ENCODE results near the gene ZNHIT3.

ZNHIT3 gene

DNA sequence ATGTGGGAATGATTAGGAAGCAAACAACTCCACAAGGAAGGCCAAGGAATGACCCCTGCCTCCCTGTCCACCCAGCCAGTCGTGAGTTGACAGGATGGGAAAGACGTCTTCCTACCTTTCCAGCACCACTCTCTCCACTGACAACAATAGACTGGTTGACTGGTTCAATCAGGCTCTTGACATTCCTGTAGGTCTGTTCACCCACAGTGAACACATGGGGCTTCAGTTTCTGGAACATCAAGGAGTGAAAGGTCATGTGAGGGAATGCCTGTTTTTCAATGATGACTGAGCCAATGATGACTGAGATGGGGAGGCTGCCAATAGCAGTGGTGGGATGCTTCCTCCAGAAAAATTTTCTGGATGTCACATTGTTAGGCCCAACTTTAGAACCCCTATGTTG, 38.6 kb downstream of the ZNHIT3 start:
- peaks cover 51% of the 10 kb centered on the region; the same call in 1 of the 2 replicates for H3K36me3 ChIP-seq (ENCODE audit: insufficient read depth, low read length)

DNA sequence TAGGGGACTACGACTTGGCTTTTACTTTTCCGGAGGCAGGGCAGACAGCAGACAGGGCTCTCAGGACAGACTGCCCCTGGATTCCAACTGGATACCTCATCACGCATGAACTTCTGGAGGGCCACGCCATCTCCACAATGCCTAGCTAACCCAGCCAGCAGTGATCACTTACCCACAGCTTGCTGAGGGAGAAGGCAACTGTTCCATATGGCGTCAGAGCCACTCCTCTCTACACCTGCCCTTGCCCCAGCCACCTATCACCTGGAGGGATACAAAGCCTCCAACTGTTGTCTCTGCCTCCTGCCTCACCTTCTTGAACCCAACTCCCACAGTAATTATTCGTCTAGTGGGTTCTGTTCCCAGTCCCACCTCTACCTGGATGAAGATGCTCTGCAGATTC, 39.4 kb downstream of the ZNHIT3 start:
- Histone ChIP-seq H3K36me3 (ENCODE audit: insufficient read depth, low read length) (peaks cover 43% of the 10 kb centered on the region; the same call in 1 of the 2 replicates), H3K9ac (ENCODE audit: low read depth, low read length, poor library complexity, severe bottlenecking) (no peak overlapping the region)

More for the DNA sequence above, 38.6 kb downstream of the ZNHIT3 start:
- Histone ChIP-seq H3K9me2 (replicated peaks; ENCODE audit: low read depth, low read length) (no peaks in the 10 kb centered on the region), H3K4me3 (ENCODE audit: low read length, poor library complexity, severe bottlenecking) (no peak overlapping the region), H3K4me2 (ENCODE audit: low read depth, low read length, poor library complexity, severe bottlenecking) (no peak overlapping the region), H3K79me2 (ENCODE audit: insufficient read depth, low read length) (0 out of 2 replicates have a peak, but pooled peaks cover 4% of the 10 kb centered on the region), H3K9ac (ENCODE audit: low read depth, low read length, poor library complexity, severe bottlenecking) (no peak overlapping the region), H2AFZ (ENCODE audit: low read length) (no peak overlapping the region), H3F3A (ENCODE audit: low read depth) (no peaks in the 10 kb centered on the region), H3K27me3 (ENCODE audit: insufficient read depth, low read length, poor library complexity, severe bottlenecking) (no peaks in the 10 kb centered on the region), H4K20me1 (ENCODE audit: insufficient read depth, low read length, poor library complexity, severe bottlenecking) (peaks cover 12% of the 10 kb centered on the region), H3K9me3 (ENCODE audit: insufficient read depth, low read depth, low read length) (no peaks in the 10 kb centered on the region), H3K4me1 (ENCODE audit: insufficient read depth, low read length, poor library complexity, severe bottlenecking) (peaks cover 13% of the 10 kb centered on the region)
- TF ChIP-seq EZH2phosphoT487 (IDR thresholded peaks at IDR 0.05; ENCODE audit: borderline replicate concordance) = no peak
- TF ChIP-seq, protein P1, sequence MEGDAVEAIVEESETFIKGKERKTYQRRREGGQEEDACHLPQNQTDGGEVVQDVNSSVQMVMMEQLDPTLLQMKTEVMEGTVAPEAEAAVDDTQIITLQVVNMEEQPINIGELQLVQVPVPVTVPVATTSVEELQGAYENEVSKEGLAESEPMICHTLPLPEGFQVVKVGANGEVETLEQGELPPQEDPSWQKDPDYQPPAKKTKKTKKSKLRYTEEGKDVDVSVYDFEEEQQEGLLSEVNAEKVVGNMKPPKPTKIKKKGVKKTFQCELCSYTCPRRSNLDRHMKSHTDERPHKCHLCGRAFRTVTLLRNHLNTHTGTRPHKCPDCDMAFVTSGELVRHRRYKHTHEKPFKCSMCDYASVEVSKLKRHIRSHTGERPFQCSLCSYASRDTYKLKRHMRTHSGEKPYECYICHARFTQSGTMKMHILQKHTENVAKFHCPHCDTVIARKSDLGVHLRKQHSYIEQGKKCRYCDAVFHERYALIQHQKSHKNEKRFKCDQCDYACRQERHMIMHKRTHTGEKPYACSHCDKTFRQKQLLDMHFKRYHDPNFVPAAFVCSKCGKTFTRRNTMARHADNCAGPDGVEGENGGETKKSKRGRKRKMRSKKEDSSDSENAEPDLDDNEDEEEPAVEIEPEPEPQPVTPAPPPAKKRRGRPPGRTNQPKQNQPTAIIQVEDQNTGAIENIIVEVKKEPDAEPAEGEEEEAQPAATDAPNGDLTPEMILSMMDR (conservative IDR thresholded peaks at IDR 0.05; ENCODE audit: low read length) = no peak

GRCh38 chr17:36527621-36528250, 41.3 kb downstream of the ZNHIT3 start:
- Histone ChIP-seq H3F3A (ENCODE audit: low read depth) (no peaks in the 10 kb centered on the region), H3K4me1 (ENCODE audit: insufficient read depth, low read length, poor library complexity, severe bottlenecking) (peaks cover 24% of the 10 kb centered on the region), H3K9ac (ENCODE audit: low read depth, low read length, poor library complexity, severe bottlenecking) (no peak overlapping the region), H3K9me3 (ENCODE audit: insufficient read depth, low read depth, low read length) (no peaks in the 10 kb centered on the region), H3K36me3 (ENCODE audit: insufficient read depth, low read length) (peaks cover 46% of the 10 kb centered on the region; the same call in 1 of the 2 replicates), H3K4me2 (ENCODE audit: low read depth, low read length, poor library complexity, severe bottlenecking) (no peak overlapping the region), H2AFZ (ENCODE audit: low read length) (no peak overlapping the region), H3K4me3 (ENCODE audit: low read length, poor library complexity, severe bottlenecking) (no peak overlapping the region), H3K9me2 (replicated peaks; ENCODE audit: low read depth, low read length) (no peaks in the 10 kb centered on the region), H3K79me2 (ENCODE audit: insufficient read depth, low read length) (peaks cover 17% of the 10 kb centered on the region; the same call in 1 of the 2 replicates), H4K20me1 (ENCODE audit: insufficient read depth, low read length, poor library complexity, severe bottlenecking) (peaks cover 12% of the 10 kb centered on the region), H3K27me3 (ENCODE audit: insufficient read depth, low read length, poor library complexity, severe bottlenecking) (no peaks in the 10 kb centered on the region)
- TF ChIP-seq, protein P1 (conservative IDR thresholded peaks at IDR 0.05; ENCODE audit: low read length) = no peak
- TF ChIP-seq EZH2phosphoT487 (IDR thresholded peaks at IDR 0.05; ENCODE audit: borderline replicate concordance) = no peak

More for the DNA sequence above, 39.4 kb downstream of the ZNHIT3 start:
- no peaks in the 10 kb centered on the region for H3K9me2 ChIP-seq (replicated peaks; ENCODE audit: low read depth, low read length)
- H2AFZ ChIP-seq (ENCODE audit: low read length) = no peak overlapping the region
- H3K79me2 ChIP-seq (ENCODE audit: insufficient read depth, low read length) = 0 out of 2 replicates have a peak, but pooled peaks cover 4% of the 10 kb centered on the region
- no peaks in the 10 kb centered on the region for H3F3A ChIP-seq (ENCODE audit: low read depth)
- H3K4me1 ChIP-seq (ENCODE audit: insufficient read depth, low read length, poor library complexity, severe bottlenecking) = peaks cover 13% of the 10 kb centered on the region
- H3K4me3 ChIP-seq (ENCODE audit: low read length, poor library complexity, severe bottlenecking) = no peak overlapping the region
- TF ChIP-seq, protein P1 (conservative IDR thresholded peaks at IDR 0.05; ENCODE audit: low read length) = no peak
- TF ChIP-seq EZH2phosphoT487 (IDR thresholded peaks at IDR 0.05; ENCODE audit: borderline replicate concordance) = no peak
- H4K20me1 ChIP-seq (ENCODE audit: insufficient read depth, low read length, poor library complexity, severe bottlenecking) = peaks cover 12% of the 10 kb centered on the region
- H3K9me3 ChIP-seq (ENCODE audit: insufficient read depth, low read depth, low read length) = no peaks in the 10 kb centered on the region
- H3K4me2 ChIP-seq (ENCODE audit: low read depth, low read length, poor library complexity, severe bottlenecking) = no peak overlapping the region
- no peaks in the 10 kb centered on the region for H3K27me3 ChIP-seq (ENCODE audit: insufficient read depth, low read length, poor library complexity, severe bottlenecking)
